ENCODE data around the gene DYNC1I2. TPM values are rescaled to one million over a fixed set of nuclear protein-coding genes. Genes with fewer than 3 reads are reported as not detected.
"Not testable (repeated sequence)": the region's sequence is repeated elsewhere in the genome, so short reads cannot be mapped to it uniquely, and the experiment has no call there.

The DYNC1I2 gene
- total RNA-seq, 1 donor from 2014 or later, result 49.4 TPM

- intact Hi-C loops (cut with micrococcal nuclease), result no loop called here
- Mint-ChIP-seq H3K9me3 (peaks cover 3% of the 10 kb centered on the region), H3K4me3 (no peak overlapping the region), H3K27ac (no peak overlapping the region), H3K27me3 (ENCODE audit: insufficient read depth) (no peaks in the 10 kb centered on the region), H3K36me3 (ENCODE audit: low read depth) (peaks cover 35% of the 10 kb centered on the region), H3K4me1 (ENCODE audit: low read depth) (no peaks in the 10 kb centered on the region)
- no peak for DNase-seq (ENCODE audit: low spot score)
Measured at GRCh38 chr2:171762879-171763573, 75.8 kb downstream of the DYNC1I2 start.

GRCh38 chr2:171763602-171764001 lies 76.3 kb downstream of the DYNC1I2 start:
- intact Hi-C loops (cut with micrococcal nuclease), result no loop called here
- H3K27me3 Mint-ChIP-seq (ENCODE audit: insufficient read depth), result no peaks in the 10 kb centered on the region
- H3K36me3 Mint-ChIP-seq (ENCODE audit: low read depth), result peaks cover 30% of the 10 kb centered on the region
- H3K4me1 Mint-ChIP-seq (ENCODE audit: low read depth), result no peaks in the 10 kb centered on the region
- DNase-seq (ENCODE audit: low spot score), result no peak
- no peak overlapping the region for H3K27ac Mint-ChIP-seq
- H3K9me3 Mint-ChIP-seq, result no peaks in the 10 kb centered on the region
- H3K4me3 Mint-ChIP-seq, result no peak overlapping the region

GRCh38 chr2:171771463-171771862 lies 84.2 kb downstream of the DYNC1I2 start:
- intact Hi-C loops (cut with micrococcal nuclease), result no loop called here
- Mint-ChIP-seq H3K27me3 (ENCODE audit: insufficient read depth) (no peaks in the 10 kb centered on the region), H3K4me1 (ENCODE audit: low read depth) (no peaks in the 10 kb centered on the region), H3K4me3 (no peak overlapping the region), H3K36me3 (ENCODE audit: low read depth) (peaks cover 25% of the 10 kb centered on the region), H3K9me3 (peaks cover 9% of the 10 kb centered on the region), H3K27ac (no peak overlapping the region)
- no peak for DNase-seq (ENCODE audit: low spot score)

GRCh38 chr2:171772373-171772772 lies 85.1 kb downstream of the DYNC1I2 start:
- peaks cover 9% of the 10 kb centered on the region for H3K9me3 Mint-ChIP-seq

GRCh38 chr2:171774581-171774980 lies 87.3 kb downstream of the DYNC1I2 start:
- Mint-ChIP-seq H3K36me3 (ENCODE audit: low read depth) (peaks cover 16% of the 10 kb centered on the region), H3K9me3 (peaks cover 15% of the 10 kb centered on the region)
- intact Hi-C loops (cut with micrococcal nuclease); H3K27ac Mint-ChIP-seq; H3K27me3 Mint-ChIP-seq (ENCODE audit: insufficient read depth); DNase-seq (ENCODE audit: low spot score); H3K4me1 Mint-ChIP-seq (ENCODE audit: low read depth); H3K4me3 Mint-ChIP-seq: not testable (repeated sequence)

More at GRCh38 chr2:171772373-171772772, 85.1 kb downstream of the DYNC1I2 start:
- Mint-ChIP-seq H3K4me3 (no peak overlapping the region), H3K4me1 (ENCODE audit: low read depth) (no peaks in the 10 kb centered on the region), H3K36me3 (ENCODE audit: low read depth) (peaks cover 19% of the 10 kb centered on the region), H3K27ac (no peak overlapping the region), H3K27me3 (ENCODE audit: insufficient read depth) (no peaks in the 10 kb centered on the region)
- intact Hi-C loops (cut with micrococcal nuclease), result no loop called here
- no peak for DNase-seq (ENCODE audit: low spot score)

- Mint-ChIP-seq H3K4me1 (ENCODE audit: low read depth) (no peaks in the 10 kb centered on the region), H3K36me3 (ENCODE audit: low read depth) (peaks cover 12% of the 10 kb centered on the region), H3K9me3 (peaks cover 6% of the 10 kb centered on the region), H3K4me3 (no peak overlapping the region), H3K27ac (no peak overlapping the region), H3K27me3 (ENCODE audit: insufficient read depth) (no peaks in the 10 kb centered on the region)
- intact Hi-C loops (cut with micrococcal nuclease), result no loop called here
- DNase-seq (ENCODE audit: low spot score), result no peak
Measured at GRCh38 chr2:171778515-171778914, 91.2 kb downstream of the DYNC1I2 start.

GRCh38 chr2:171785450-171785849 lies 98.2 kb downstream of the DYNC1I2 start:
- no peak for DNase-seq (ENCODE audit: low spot score)
- peaks cover 39% of the 10 kb centered on the region for H3K36me3 Mint-ChIP-seq (ENCODE audit: low read depth)
- no peaks in the 10 kb centered on the region for H3K27me3 Mint-ChIP-seq (ENCODE audit: insufficient read depth)
- H3K9me3 Mint-ChIP-seq, result no peaks in the 10 kb centered on the region
- H3K4me1 Mint-ChIP-seq (ENCODE audit: low read depth), result no peaks in the 10 kb centered on the region
- H3K27ac Mint-ChIP-seq, result no peak overlapping the region
- intact Hi-C loops (cut with micrococcal nuclease), result no loop called here
- no peak overlapping the region for H3K4me3 Mint-ChIP-seq

GRCh38 chr2:171787333-171788072 lies 100.2 kb downstream of the DYNC1I2 start:
- no peak for DNase-seq (ENCODE audit: low spot score)
- Mint-ChIP-seq H3K27me3 (ENCODE audit: insufficient read depth) (no peaks in the 10 kb centered on the region), H3K4me3 (no peak overlapping the region), H3K27ac (peak overlapping the region; percentile 20), H3K4me1 (ENCODE audit: low read depth) (no peaks in the 10 kb centered on the region), H3K9me3 (no peaks in the 10 kb centered on the region), H3K36me3 (ENCODE audit: low read depth) (peaks cover 46% of the 10 kb centered on the region)
- intact Hi-C loops (cut with micrococcal nuclease), result no loop called here

- DNase-seq (ENCODE audit: low spot score), result no peak
- peak overlapping the region; percentile 18 for H3K27ac Mint-ChIP-seq
- peaks cover 43% of the 10 kb centered on the region for H3K36me3 Mint-ChIP-seq (ENCODE audit: low read depth)
- no peaks in the 10 kb centered on the region for H3K4me1 Mint-ChIP-seq (ENCODE audit: low read depth)
- intact Hi-C loops (cut with micrococcal nuclease), result no loop called here
- no peak overlapping the region for H3K4me3 Mint-ChIP-seq
- no peaks in the 10 kb centered on the region for H3K9me3 Mint-ChIP-seq
- no peaks in the 10 kb centered on the region for H3K27me3 Mint-ChIP-seq (ENCODE audit: insufficient read depth)
Measured at GRCh38 chr2:171788316-171788993, 101.2 kb downstream of the DYNC1I2 start.

GRCh38 chr2:171789956-171790355 lies 102.7 kb downstream of the DYNC1I2 start:
- Mint-ChIP-seq H3K4me1 (ENCODE audit: low read depth) (peaks cover 12% of the 10 kb centered on the region), H3K4me3 (no peak overlapping the region), H3K27ac (no peak overlapping the region), H3K27me3 (ENCODE audit: insufficient read depth) (no peaks in the 10 kb centered on the region), H3K36me3 (ENCODE audit: low read depth) (peaks cover 43% of the 10 kb centered on the region), H3K9me3 (no peaks in the 10 kb centered on the region)
- intact Hi-C loops (cut with micrococcal nuclease), result loop anchor here (5.0 to 10.0 kb wide), 2 partner anchors 102 to 195 kb away; partner anchors contain the start of gene SLC25A12
- DNase-seq (ENCODE audit: low spot score), result no peak

GRCh38 chr2:171791361-171791760 lies 104.1 kb downstream of the DYNC1I2 start:
- Mint-ChIP-seq H3K36me3 (ENCODE audit: low read depth) (peaks cover 38% of the 10 kb centered on the region), H3K4me3 (no peak overlapping the region), H3K9me3 (no peaks in the 10 kb centered on the region), H3K4me1 (ENCODE audit: low read depth) (peaks cover 16% of the 10 kb centered on the region), H3K27me3 (ENCODE audit: insufficient read depth) (no peaks in the 10 kb centered on the region), H3K27ac (no peak overlapping the region)
- intact Hi-C loops (cut with micrococcal nuclease), result loop anchor here (5.0 to 10.0 kb wide), 2 partner anchors 101 to 197 kb away; partner anchors contain the start of gene SLC25A12
- DNase-seq (ENCODE audit: low spot score), result no peak

GRCh38 chr2:171792157-171792556 lies 104.9 kb downstream of the DYNC1I2 start:
- intact Hi-C loops (cut with micrococcal nuclease), result loop anchor here (2.0 to 10.0 kb wide), 3 partner anchors 41 to 197 kb away; partner anchors contain the start of gene SLC25A12
- Mint-ChIP-seq H3K27ac (no peak overlapping the region), H3K27me3 (ENCODE audit: insufficient read depth) (no peaks in the 10 kb centered on the region), H3K36me3 (ENCODE audit: low read depth) (peaks cover 33% of the 10 kb centered on the region), H3K4me3 (no peak overlapping the region), H3K4me1 (ENCODE audit: low read depth) (peaks cover 16% of the 10 kb centered on the region), H3K9me3 (no peaks in the 10 kb centered on the region)
- no peak for DNase-seq (ENCODE audit: low spot score)
